Skin of body (tissue), 2 donors: ENCODE results near the gene ESR1. TPM values are rescaled to one million over a fixed set of nuclear protein-coding genes. Genes with fewer than 3 reads are reported as not detected.
A peak's percentile ranks its signal among the peaks of the same experiment; 100 is the strongest.
"Not testable (repeated sequence)": the region's sequence is repeated elsewhere in the genome, so short reads cannot be mapped to it uniquely, and the experiment has no call there.

Source experiments
- DNase-seq: peaks from one replicate; lab custom pipeline; 2025; lab: John Stamatoyannopoulos, UW
- total RNA-seq: library from RNA; depleted of rRNA; stranded (reverse); fragments of >200 nt; gene quantifications from one replicate; pipeline ENCODE4 v1.2.3, GENCODE V29; 2014

The ESR1 gene
- total RNA-seq, 1 donor from 2014 or later = 2.2 TPM

GRCh38 chr6:152127432-152128165, 320.1 kb downstream of the ESR1 start:
- DNase-seq = no peak

- DNase-seq = peak; percentile 32
Measured at GRCh38 chr6:152129691-152130151, 322.2 kb downstream of the ESR1 start.

- DNase-seq = no peak
Measured at GRCh38 chr6:152130441-152130840, 323.0 kb downstream of the ESR1 start.

- no peak for DNase-seq
Measured at GRCh38 chr6:152135755-152136448, 328.4 kb downstream of the ESR1 start.

GRCh38 chr6:152136449-152136825, 329.0 kb downstream of the ESR1 start:
- no peak for DNase-seq

- DNase-seq = not testable (repeated sequence)
Measured at GRCh38 chr6:152138344-152138743, 330.9 kb downstream of the ESR1 start.

GRCh38 chr6:152142105-152142504, 334.6 kb downstream of the ESR1 start:
- DNase-seq = peak; percentile 76

GRCh38 chr6:152143359-152143758, 335.9 kb downstream of the ESR1 start:
- DNase-seq = no peak

GRCh38 chr6:152146385-152146784, 338.9 kb downstream of the ESR1 start:
- no peak for DNase-seq

GRCh38 chr6:152147269-152147668, 339.8 kb downstream of the ESR1 start:
- DNase-seq = no peak

GRCh38 chr6:152148412-152148811, 340.9 kb downstream of the ESR1 start:
- DNase-seq = no peak

GRCh38 chr6:152150196-152150595, 342.7 kb downstream of the ESR1 start:
- DNase-seq = no peak

GRCh38 chr6:152151920-152152319, 344.4 kb downstream of the ESR1 start:
- DNase-seq = no peak

GRCh38 chr6:152154559-152155356, 347.3 kb downstream of the ESR1 start:
- DNase-seq = no peak

GRCh38 chr6:152155792-152156191, 348.3 kb downstream of the ESR1 start:
- no peak for DNase-seq

- no peak for DNase-seq
Measured at GRCh38 chr6:152160346-152160745, 352.9 kb downstream of the ESR1 start.

GRCh38 chr6:152161501-152161900, 354.0 kb downstream of the ESR1 start:
- no peak for DNase-seq

GRCh38 chr6:152164957-152165356, 357.5 kb downstream of the ESR1 start:
- DNase-seq = no peak

GRCh38 chr6:152166497-152166896, 359.0 kb downstream of the ESR1 start:
- DNase-seq = no peak

- DNase-seq = no peak
Measured at GRCh38 chr6:152166897-152167296, 359.4 kb downstream of the ESR1 start.

- no peak for DNase-seq
Measured at GRCh38 chr6:152167641-152168603, 360.4 kb downstream of the ESR1 start.
